AG10803 (cell line): ENCODE measurements around the gene C4orf33.
"Not testable (repeated sequence)": the region's sequence is repeated elsewhere in the genome, so short reads cannot be mapped to it uniquely, and the experiment has no call there.

Experiments used
- DNase-seq: peaks from one replicate; pipeline ENCODE4 v3.0.0; 2010; ENCODE audit warnings: low read depth
- H3K4me3 ChIP-seq: 2 replicates; pipeline ENCODE4 v1.5.1; 2011; ENCODE audit warnings: mild to moderate bottlenecking, low read length, control low read depth
- TF ChIP-seq, protein P1 (sequence below): conservative IDR thresholded peaks from 2 replicates; pipeline ENCODE4 v1.5.1; 2011; ENCODE audit warnings: mild to moderate bottlenecking, low read length, control low read depth, inconsistent platforms

C4orf33 gene, protein sequence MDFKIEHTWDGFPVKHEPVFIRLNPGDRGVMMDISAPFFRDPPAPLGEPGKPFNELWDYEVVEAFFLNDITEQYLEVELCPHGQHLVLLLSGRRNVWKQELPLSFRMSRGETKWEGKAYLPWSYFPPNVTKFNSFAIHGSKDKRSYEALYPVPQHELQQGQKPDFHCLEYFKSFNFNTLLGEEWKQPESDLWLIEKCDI

DNA sequence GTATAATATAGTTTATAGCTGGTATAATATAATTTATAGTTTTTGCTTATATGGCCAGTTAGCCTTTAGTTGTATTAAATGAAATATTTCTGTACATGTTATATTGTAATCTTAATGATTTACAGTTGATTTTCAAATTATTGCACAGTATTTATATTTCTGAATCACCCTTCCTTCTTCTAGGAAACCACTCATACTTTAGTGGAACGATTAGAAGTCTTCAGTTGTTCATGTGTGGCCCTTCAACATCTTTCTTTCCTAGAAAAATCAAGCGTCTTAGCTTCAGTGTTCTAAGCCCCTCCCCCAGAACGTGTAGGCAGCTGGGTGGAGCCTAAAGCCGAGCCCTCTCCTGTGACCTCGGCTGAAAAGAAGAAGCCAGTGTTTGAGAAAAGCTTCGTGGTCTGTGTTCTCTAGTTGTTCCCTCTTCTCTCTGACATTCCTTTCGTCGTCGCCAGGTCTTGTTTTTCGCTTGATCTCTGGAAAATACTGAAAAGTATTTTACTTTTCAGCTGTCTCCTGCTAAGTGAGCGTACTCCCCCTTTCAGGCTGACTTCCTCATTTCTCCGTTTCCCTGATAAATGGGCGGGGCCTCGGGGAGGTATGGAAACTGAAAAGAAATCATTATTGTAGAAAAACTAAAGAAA, at the start of gene C4orf33:
Gene C4orf33, plus strand, starts transcription at position 342 of the 644 bp plus-strand sequence. CDS start 6,459 bp downstream, outside the sequence.
- TF ChIP-seq, protein P1, sequence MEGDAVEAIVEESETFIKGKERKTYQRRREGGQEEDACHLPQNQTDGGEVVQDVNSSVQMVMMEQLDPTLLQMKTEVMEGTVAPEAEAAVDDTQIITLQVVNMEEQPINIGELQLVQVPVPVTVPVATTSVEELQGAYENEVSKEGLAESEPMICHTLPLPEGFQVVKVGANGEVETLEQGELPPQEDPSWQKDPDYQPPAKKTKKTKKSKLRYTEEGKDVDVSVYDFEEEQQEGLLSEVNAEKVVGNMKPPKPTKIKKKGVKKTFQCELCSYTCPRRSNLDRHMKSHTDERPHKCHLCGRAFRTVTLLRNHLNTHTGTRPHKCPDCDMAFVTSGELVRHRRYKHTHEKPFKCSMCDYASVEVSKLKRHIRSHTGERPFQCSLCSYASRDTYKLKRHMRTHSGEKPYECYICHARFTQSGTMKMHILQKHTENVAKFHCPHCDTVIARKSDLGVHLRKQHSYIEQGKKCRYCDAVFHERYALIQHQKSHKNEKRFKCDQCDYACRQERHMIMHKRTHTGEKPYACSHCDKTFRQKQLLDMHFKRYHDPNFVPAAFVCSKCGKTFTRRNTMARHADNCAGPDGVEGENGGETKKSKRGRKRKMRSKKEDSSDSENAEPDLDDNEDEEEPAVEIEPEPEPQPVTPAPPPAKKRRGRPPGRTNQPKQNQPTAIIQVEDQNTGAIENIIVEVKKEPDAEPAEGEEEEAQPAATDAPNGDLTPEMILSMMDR: no peak
- peak within 1 kb of the TSS; percentile 70 for H3K4me3 ChIP-seq
- peak; percentile 61 for DNase-seq

DNA sequence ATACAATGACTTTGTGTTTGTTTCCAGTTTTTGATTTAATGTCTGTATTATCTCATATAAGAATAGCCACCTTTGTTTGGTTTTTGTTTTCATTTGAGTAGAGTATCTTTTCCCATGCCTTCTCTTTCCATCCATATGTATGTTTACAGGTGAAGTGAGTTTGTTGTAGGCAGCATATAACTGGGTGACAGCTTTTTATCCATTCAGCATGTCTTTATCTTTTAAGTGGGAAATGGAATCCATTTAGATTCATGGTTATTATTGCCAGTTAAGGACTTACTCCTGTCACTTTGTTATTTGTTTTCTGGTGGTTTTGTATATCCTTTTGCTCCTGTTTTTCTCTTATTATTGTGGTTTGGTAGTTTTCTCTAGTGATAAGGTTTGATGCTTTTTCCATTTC, 36.9 kb upstream of the C4orf33 start:
- H3K4me3 ChIP-seq: no peak overlapping the region
- DNase-seq: no peak
- TF ChIP-seq, protein P1: no peak

DNA sequence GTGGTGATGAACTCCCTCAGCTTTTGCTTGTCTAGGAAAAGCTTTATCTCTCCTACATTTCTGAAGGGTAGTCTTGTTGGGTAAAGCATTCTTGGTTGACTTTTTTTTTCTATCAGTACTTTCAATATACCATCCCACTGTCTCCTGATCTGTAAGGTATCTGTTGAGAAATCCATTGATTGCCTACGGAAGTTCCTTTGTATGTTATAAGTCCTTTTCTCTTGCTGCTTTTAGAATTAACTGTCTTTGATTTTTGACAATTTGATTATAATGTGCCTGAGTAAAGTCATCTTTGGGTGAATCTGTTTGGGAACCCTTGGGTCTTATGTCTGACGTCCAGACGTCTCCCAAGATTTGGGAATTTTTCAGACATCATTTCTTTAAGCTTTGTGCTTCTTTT, 33.4 kb upstream of the C4orf33 start:
- no peak for DNase-seq
- TF ChIP-seq, protein P1: no peak
- H3K4me3 ChIP-seq: no peak overlapping the region

DNA sequence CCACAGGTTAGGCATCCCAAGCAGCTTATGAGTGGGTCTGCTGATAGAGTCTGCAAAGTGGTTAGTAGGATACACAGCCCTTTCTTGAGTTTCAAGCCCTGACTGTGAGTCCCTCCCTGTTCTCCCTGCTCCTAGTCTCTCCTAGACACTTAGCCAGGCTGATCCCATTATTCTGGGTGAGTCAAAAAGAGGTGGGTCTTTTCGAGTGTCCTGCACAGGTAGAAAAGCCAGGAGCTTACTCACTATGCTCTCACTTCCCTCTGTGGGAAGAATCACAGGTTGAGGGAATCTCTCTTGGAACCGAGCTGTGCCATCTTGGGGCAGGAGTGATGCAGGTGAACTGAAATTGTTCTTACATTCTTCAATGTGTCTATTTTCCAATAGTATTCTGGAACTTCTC, 32.3 kb upstream of the C4orf33 start:
- no peak for DNase-seq
- H3K4me3 ChIP-seq: no peak overlapping the region
- TF ChIP-seq, protein P1: no peak

DNA sequence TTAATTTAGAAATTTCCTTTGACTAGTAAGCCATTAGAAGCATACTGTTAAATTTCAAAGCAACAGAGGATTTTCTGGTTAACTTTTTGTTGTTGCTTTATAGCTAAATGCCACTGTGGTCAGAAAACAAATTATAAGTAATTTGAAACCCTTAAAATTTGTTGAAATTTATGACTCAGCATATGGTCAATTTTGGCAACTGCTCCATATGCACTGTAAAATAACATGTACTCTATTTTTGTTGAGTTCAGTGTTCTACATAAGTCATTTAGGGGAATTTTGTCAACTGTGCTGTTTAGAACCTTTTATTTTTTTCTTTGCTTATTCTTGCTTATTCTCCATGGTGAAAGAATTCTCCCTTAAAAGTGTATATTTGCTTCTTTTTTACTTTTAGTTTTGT, 31.2 kb upstream of the C4orf33 start:
- H3K4me3 ChIP-seq: no peak overlapping the region
- TF ChIP-seq, protein P1: no peak
- peak; percentile 65 for DNase-seq

DNA sequence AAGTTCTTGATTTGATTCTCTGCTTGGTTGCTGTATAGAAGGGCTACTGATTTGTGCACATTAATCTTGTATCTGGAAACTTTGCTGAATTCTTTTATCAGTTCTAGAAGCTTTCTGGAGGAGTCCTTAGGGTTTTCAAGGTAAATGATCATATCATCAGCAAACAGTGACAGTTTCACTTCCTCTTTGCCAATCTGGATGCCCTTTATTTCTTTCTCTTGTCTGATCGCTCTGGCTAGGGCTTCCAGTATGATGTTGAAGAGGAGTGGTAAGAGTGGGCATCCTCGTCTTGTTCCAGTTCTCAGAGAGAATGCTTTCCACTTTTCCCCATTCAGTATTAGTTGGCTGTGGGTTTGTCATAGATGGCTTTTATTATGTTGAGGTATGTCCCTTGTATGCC, 26.4 kb upstream of the C4orf33 start:
- H3K4me3 ChIP-seq: not testable (repeated sequence)

DNA sequence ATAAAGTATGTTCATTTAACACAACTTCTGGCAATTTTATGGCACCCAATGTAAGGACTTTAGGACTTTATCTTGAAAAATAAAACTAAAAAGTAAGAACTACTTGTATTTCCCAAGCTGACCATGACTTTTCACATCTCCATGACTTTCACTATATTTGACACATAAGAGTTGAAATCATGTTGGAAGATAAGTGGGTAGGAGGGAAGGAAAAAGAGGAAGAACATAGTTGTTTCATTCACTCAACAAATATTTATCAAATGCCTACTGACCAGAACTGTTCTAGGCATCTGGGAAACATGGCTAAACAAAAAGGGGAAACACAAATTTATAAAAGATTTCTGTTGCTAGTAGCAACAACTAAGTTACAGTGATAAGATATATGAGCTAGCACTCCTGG, 18.6 kb upstream of the C4orf33 start:
- H3K4me3 ChIP-seq: no peak overlapping the region
- no peak for DNase-seq
- TF ChIP-seq, protein P1: no peak

More for the DNA sequence above, 26.4 kb upstream of the C4orf33 start:
- DNase-seq: not testable (repeated sequence)
